Measurements from ENCODE around the gene AHDC1.

DNA sequence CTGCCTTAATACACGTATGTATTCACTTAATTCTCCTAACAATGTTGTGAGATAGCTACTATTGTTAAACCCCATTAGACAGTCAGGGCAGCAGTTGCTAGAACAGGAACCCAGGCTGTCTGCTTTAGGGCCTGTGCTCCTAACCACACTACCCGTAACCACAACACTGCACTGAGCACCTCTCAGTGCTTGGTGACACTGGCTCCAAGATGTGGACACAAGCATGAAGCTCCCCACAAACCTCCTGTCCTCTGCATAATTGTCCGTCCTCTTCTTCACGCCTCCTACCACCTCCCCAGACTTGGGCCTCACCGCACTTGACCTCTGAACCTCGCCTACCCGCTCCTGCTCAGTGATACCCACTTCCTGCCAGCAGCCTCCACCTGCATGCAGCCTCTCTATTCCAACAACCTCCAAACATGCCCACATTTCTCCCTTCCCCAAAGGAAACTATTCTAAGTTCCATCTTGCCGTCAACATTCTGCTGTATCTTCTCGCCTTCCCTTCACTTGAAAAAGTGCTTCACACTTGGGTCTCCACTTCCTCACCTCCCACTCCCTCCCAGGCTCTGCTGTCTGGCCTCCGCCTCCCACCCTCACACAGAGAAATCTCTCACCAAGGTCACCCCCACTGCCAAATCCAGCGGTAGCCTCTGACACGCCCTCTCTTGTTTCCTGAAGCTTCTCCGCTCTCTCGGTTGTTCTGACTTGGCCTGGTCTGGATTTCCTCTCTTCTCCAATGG, 14.6 kb upstream of the AHDC1 start:
- TF ChIP-seq, protein P1, sequence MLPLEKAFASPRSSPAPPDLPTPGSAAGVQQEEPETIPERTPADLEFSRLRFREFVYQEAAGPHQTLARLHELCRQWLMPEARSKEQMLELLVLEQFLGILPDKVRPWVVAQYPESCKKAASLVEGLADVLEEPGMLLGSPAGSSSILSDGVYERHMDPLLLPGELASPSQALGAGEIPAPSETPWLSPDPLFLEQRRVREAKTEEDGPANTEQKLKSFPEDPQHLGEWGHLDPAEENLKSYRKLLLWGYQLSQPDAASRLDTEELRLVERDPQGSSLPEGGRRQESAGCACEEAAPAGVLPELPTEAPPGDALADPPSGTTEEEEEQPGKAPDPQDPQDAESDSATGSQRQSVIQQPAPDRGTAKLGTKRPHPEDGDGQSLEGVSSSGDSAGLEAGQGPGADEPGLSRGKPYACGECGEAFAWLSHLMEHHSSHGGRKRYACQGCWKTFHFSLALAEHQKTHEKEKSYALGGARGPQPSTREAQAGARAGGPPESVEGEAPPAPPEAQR (CRISPR knock-in tag; IDR thresholded peaks at IDR 0.05): no peak
- TF ChIP-seq CTCF (IDR thresholded peaks at IDR 0.05) (no peak), NR2C2 (CRISPR knock-in tag; IDR thresholded peaks at IDR 0.05) (no peak)

Data from WTC11 (cell line).